Stimulated activated CD4-positive, alpha-beta T cell treated with anti-CD3 and anti-CD28 coated beads, TNF-alpha, amount 100 ng/mL, for 1 hour (primary cell): ENCODE results near the gene AP1M2.
"Not testable (repeated sequence)": the region's sequence is repeated elsewhere in the genome, so short reads cannot be mapped to it uniquely, and the experiment has no call there.

Experiments
- DNase-seq, 3 donors: peaks; one replicate each; pipeline ENCODE4 v3.0.0-alpha.2; 2020; ENCODE audit warnings: low read depth in 3 of 3, low spot score in 1 of 3

The AP1M2 gene

GRCh38 chr19:10602330-10603083 lies 15.4 kb upstream of the AP1M2 start:
- peak; percentile 74 to 91 (median 83) for DNase-seq

GRCh38 chr19:10601999-10602329 lies 14.9 kb upstream of the AP1M2 start:
- no peak for DNase-seq

- DNase-seq = no peak
These were observed 13.0 kb upstream of the AP1M2 start for GRCh38 chr19:10600149-10600548.

GRCh38 chr19:10593820-10594637 lies 6.9 kb upstream of the AP1M2 start:
- DNase-seq = no peak

GRCh38 chr19:10593148-10593547 lies 6.0 kb upstream of the AP1M2 start:
- DNase-seq = no peak

GRCh38 chr19:10587839-10588150 lies 683 bp upstream of the AP1M2 start:
- no peak for DNase-seq

GRCh38 chr19:10586396-10586795 lies 716 bp downstream of the AP1M2 start:
- DNase-seq = no peak

- no peak for DNase-seq
These were observed 3.9 kb downstream of the AP1M2 start for GRCh38 chr19:10583036-10583776.

- DNase-seq = no peak
These were observed 5.0 kb downstream of the AP1M2 start for GRCh38 chr19:10582091-10582490.

GRCh38 chr19:10580979-10581631 lies 6.0 kb downstream of the AP1M2 start:
- DNase-seq = peak; percentile 69 to 87 (median 79)

GRCh38 chr19:10577951-10578350 lies 9.2 kb downstream of the AP1M2 start:
- no peak for DNase-seq

- no peak for DNase-seq
These were observed 11.9 kb downstream of the AP1M2 start for GRCh38 chr19:10575011-10575716.

- DNase-seq = no peak
These were observed 12.7 kb downstream of the AP1M2 start for GRCh38 chr19:10574462-10574861.

GRCh38 chr19:10573793-10574192 lies 13.3 kb downstream of the AP1M2 start:
- not testable (repeated sequence) for DNase-seq

GRCh38 chr19:10568826-10569651 lies 18.1 kb downstream of the AP1M2 start, which contains the start of gene CDKN2D:
Gene CDKN2D, minus strand, starts transcription at chr19:10568979. Its CDS starts 326 bp downstream, at chr19:10568653.
- DNase-seq = peak; percentile 98 to 99 (median 99)

- DNase-seq = no peak
These were observed 18.9 kb downstream of the AP1M2 start for GRCh38 chr19:10568062-10568825.

- DNase-seq = no peak
These were observed 19.5 kb downstream of the AP1M2 start for GRCh38 chr19:10567656-10568055.

GRCh38 chr19:10566658-10567410 lies 20.3 kb downstream of the AP1M2 start:
- no peak for DNase-seq

GRCh38 chr19:10566408-10566657 lies 20.8 kb downstream of the AP1M2 start:
- no peak for DNase-seq
